Loucy (cell line): ENCODE results near the gene AKT1.

Experiments used
- H2AFZ ChIP-seq: fragments of 200-600 bp; sonication (generic); 2 replicates; pipeline ENCODE4 v1.6.0; 2016; ENCODE audit warnings: antibody characterized with exemption, mild to moderate bottlenecking, low read length, moderate library complexity
- H3F3A ChIP-seq: fragments of 200-600 bp; 2 replicates; pipeline ENCODE4 v1.6.0; 2016; ENCODE audit warnings: antibody characterized with exemption, low read depth, mild to moderate bottlenecking
- H3K27me3 ChIP-seq: fragments of 200-600 bp; sonication (generic); 2 replicates; pipeline ENCODE4 v1.6.1; 2014; ENCODE audit warnings: low read length, mild to moderate bottlenecking; ENCODE audit not compliant: insufficient read depth, poor library complexity, severe bottlenecking
- H3K36me3 ChIP-seq: fragments of 200-600 bp; sonication (generic); 2 replicates; pipeline ENCODE4 v1.6.1; 2016; ENCODE audit warnings: low read length; ENCODE audit not compliant: insufficient read depth
- H3K4me1 ChIP-seq: fragments of 200-600 bp; sonication (generic); 2 replicates; pipeline ENCODE4 v1.5.1; 2014; ENCODE audit warnings: low read length, mild to moderate bottlenecking; ENCODE audit not compliant: insufficient read depth, poor library complexity, severe bottlenecking
- H3K4me2 ChIP-seq: fragments of 200-600 bp; sonication (generic); 2 replicates; pipeline ENCODE4 v1.6.0; 2014; ENCODE audit warnings: antibody characterized with exemption, low read length, low read depth, mild to moderate bottlenecking; ENCODE audit not compliant: poor library complexity, severe bottlenecking
- H3K4me3 ChIP-seq: fragments of 200-600 bp; sonication (generic); 2 replicates; pipeline ENCODE4 v1.5.1; 2014; ENCODE audit warnings: low read length, mild to moderate bottlenecking, mixed read lengths; ENCODE audit not compliant: poor library complexity, severe bottlenecking
- H3K79me2 ChIP-seq: fragments of 200-600 bp; sonication (generic); 2 replicates; pipeline ENCODE4 v1.6.1; 2014; ENCODE audit warnings: low read length; ENCODE audit not compliant: insufficient read depth
- H3K9ac ChIP-seq: fragments of 200-600 bp; sonication (generic); 2 replicates; pipeline ENCODE4 v1.6.0; 2014; ENCODE audit warnings: mild to moderate bottlenecking, low read depth, low read length, moderate library complexity; ENCODE audit not compliant: poor library complexity, severe bottlenecking
- H3K9me2 ChIP-seq: fragments of 200-600 bp; sonication (generic); replicated peaks from 2 replicates; pipeline ENCODE4 v1.6.1; 2016; ENCODE audit warnings: low read depth, low read length, mixed read lengths
- H3K9me3 ChIP-seq: fragments of 200-600 bp; sonication (generic); 2 replicates; pipeline ENCODE4 v1.6.1; 2014; ENCODE audit warnings: mild to moderate bottlenecking, antibody characterized with exemption, low read length, low read depth; ENCODE audit not compliant: insufficient read depth
- H4K20me1 ChIP-seq: fragments of 200-600 bp; sonication (generic); 2 replicates; pipeline ENCODE4 v1.6.0; 2014; ENCODE audit warnings: antibody characterized with exemption, low read length, mild to moderate bottlenecking; ENCODE audit not compliant: insufficient read depth, poor library complexity, severe bottlenecking
- EZH2phosphoT487 ChIP-seq: fragments of 200-600 bp; IDR thresholded peaks from 2 replicates; pipeline ENCODE4 v1.6.1; 2018; ENCODE audit warnings: antibody characterized with exemption, mild to moderate bottlenecking, moderate library complexity, borderline replicate concordance
- TF ChIP-seq, protein P1 (sequence below): fragments of 200-600 bp; sonication (generic); conservative IDR thresholded peaks from 2 replicates; pipeline ENCODE4 v1.5.1; 2014; ENCODE audit warnings: mild to moderate bottlenecking, antibody characterized with exemption, low read length

AKT1 gene

DNA sequence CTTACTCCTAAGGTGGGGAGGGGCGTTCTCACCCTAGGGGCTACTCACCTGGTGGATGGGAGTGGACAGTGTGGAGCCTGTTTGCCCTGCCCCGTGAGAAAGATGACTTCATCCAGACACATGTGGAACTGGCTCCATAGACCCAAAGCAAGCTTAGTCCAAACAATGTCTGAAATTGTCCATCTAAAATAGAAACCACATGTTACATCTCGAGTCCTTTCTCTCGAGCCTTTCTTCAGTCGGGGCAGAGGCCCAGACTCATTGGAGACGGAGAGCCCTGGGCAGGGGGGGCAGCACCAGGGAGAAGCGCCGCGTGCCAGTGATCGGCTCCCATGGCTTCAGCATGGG, 38.3 kb downstream of the AKT1 start:
- Histone ChIP-seq H3K79me2 (peaks cover 78% of the 10 kb centered on the region), H3K9ac (peak overlapping the region; percentile 95), H3K4me2 (peak overlapping the region; percentile 99), H3K9me3 (no peaks in the 10 kb centered on the region), H3K4me3 (peak overlapping the region; percentile 88), H3F3A (no peaks in the 10 kb centered on the region), H2AFZ (no peak overlapping the region), H4K20me1 (peaks cover 47% of the 10 kb centered on the region), H3K36me3 (peaks cover 48% of the 10 kb centered on the region; the same call in 1 of the 2 replicates), H3K27me3 (no peaks in the 10 kb centered on the region), H3K9me2 (no peaks in the 10 kb centered on the region), H3K4me1 (peaks cover 43% of the 10 kb centered on the region)
- no peak for TF ChIP-seq EZH2phosphoT487
- TF ChIP-seq, protein P1, sequence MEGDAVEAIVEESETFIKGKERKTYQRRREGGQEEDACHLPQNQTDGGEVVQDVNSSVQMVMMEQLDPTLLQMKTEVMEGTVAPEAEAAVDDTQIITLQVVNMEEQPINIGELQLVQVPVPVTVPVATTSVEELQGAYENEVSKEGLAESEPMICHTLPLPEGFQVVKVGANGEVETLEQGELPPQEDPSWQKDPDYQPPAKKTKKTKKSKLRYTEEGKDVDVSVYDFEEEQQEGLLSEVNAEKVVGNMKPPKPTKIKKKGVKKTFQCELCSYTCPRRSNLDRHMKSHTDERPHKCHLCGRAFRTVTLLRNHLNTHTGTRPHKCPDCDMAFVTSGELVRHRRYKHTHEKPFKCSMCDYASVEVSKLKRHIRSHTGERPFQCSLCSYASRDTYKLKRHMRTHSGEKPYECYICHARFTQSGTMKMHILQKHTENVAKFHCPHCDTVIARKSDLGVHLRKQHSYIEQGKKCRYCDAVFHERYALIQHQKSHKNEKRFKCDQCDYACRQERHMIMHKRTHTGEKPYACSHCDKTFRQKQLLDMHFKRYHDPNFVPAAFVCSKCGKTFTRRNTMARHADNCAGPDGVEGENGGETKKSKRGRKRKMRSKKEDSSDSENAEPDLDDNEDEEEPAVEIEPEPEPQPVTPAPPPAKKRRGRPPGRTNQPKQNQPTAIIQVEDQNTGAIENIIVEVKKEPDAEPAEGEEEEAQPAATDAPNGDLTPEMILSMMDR = no peak

DNA sequence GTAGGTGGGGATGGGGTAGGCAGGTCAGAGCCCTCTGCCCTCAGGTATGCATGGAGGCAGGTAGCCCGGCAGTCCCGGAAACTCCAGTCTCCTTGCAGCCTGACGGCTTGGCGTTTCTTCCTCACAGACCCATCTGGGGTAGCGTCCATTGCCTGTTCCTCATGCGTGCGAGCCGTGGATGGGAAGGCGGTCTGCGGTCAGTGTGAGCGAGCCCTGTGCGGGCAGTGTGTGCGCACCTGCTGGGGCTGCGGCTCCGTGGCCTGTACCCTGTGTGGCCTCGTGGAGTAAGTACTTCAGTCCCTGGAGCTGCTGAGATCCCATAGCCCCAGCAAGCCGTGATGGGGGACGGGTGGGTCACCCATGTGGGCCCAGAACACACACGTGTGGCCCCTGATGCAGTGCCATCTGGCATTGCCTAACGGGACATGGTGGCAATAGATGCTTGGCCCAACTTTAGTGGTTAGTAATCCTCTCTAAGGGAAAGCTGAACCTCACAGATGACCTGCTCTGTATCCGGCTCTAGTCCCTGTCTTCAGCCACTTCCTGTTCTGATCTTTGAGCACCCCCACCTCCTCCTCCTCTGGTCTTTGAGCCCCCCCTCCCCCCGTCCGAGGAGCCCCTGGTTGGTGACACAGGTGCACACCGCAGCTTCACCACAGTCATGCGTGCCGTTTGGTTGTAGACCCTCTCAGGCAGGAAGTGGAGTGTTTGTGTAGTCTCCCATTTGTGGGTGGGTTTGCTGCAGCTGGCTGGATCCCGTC, 38.9 kb downstream of the AKT1 start:
- TF ChIP-seq, protein P1 = no peak
- no peak for TF ChIP-seq EZH2phosphoT487
- peaks cover 47% of the 10 kb centered on the region for H4K20me1 ChIP-seq
- peaks cover 48% of the 10 kb centered on the region for H3K4me1 ChIP-seq
- H3K9me3 ChIP-seq = no peaks in the 10 kb centered on the region
- H3F3A ChIP-seq = no peaks in the 10 kb centered on the region
- H3K79me2 ChIP-seq = peaks cover 75% of the 10 kb centered on the region
- peak overlapping the region; percentile 99 for H3K4me2 ChIP-seq
- H3K9ac ChIP-seq = peak overlapping the region; percentile 95
- H2AFZ ChIP-seq = no peak overlapping the region
- H3K4me3 ChIP-seq = peak overlapping the region; percentile 88
- no peaks in the 10 kb centered on the region for H3K27me3 ChIP-seq
- peaks cover 48% of the 10 kb centered on the region; the same call in 1 of the 2 replicates for H3K36me3 ChIP-seq
- no peaks in the 10 kb centered on the region for H3K9me2 ChIP-seq

DNA sequence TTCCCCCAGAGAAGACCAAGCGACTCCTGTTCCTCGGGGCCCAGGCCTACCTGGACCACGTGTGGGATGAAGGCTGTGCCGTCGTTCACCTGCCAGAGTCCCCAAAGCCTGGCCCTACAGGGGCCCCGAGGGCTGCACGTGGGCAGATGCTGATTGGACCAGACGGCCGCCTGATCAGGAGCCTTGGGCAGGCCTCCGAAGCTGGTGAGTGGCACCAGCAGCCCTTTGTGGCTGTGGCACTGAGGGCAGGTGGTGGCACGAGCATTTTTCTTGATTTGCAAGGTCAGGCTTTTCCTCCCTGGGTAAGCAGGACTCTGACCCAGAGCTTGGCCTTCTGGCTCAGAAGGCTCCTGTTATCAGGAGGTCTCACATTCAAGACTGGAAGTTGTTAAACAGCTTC, 39.9 kb downstream of the AKT1 start:
- Histone ChIP-seq H3K27me3 (no peaks in the 10 kb centered on the region), H3K4me1 (peaks cover 48% of the 10 kb centered on the region), H3K9me2 (no peaks in the 10 kb centered on the region), H3K79me2 (peaks cover 70% of the 10 kb centered on the region), H3K4me2 (peak overlapping the region; percentile 99), H2AFZ (no peak overlapping the region), H3K36me3 (peaks cover 40% of the 10 kb centered on the region; the same call in 1 of the 2 replicates), H3K9me3 (no peaks in the 10 kb centered on the region), H4K20me1 (peaks cover 47% of the 10 kb centered on the region), H3K9ac (peak overlapping the region; percentile 95), H3K4me3 (peak overlapping the region; percentile 88), H3F3A (no peaks in the 10 kb centered on the region)
- TF ChIP-seq EZH2phosphoT487 = no peak
